HUES6 (cell line): ENCODE data around the gene UBE2F.
"Not testable (repeated sequence)": the region's sequence is repeated elsewhere in the genome, so short reads cannot be mapped to it uniquely, and the experiment has no call there.

Experiments used
- H3K27ac ChIP-seq: 2 replicates; pipeline ENCODE4 v1.7.0; 2013; ENCODE audit warnings: low read depth, mild to moderate bottlenecking, low read length, inconsistent platforms
- H3K27me3 ChIP-seq: 2 replicates; pipeline ENCODE4 v1.6.1; 2013; ENCODE audit warnings: low read length; ENCODE audit not compliant: control insufficient read depth, insufficient read depth
- H3K36me3 ChIP-seq: 2 replicates; pipeline ENCODE4 v1.6.1; 2013; ENCODE audit warnings: low read length; ENCODE audit not compliant: control insufficient read depth, insufficient read depth
- H3K4me1 ChIP-seq: 2 replicates; pipeline ENCODE4 v1.6.1; 2013; ENCODE audit warnings: low read length; ENCODE audit not compliant: control insufficient read depth, insufficient read depth
- H3K4me3 ChIP-seq: 2 replicates; pipeline ENCODE4 v1.5.1; 2013; ENCODE audit warnings: low read depth, low read length
- H3K9ac ChIP-seq: one replicate; pipeline ENCODE4 v1.6.1; 2013; ENCODE audit warnings: mild to moderate bottlenecking, low read length
- H3K9me3 ChIP-seq: 2 replicates; pipeline ENCODE4 v1.6.1; 2013; ENCODE audit warnings: low read depth, low read length; ENCODE audit not compliant: control insufficient read depth, insufficient read depth

UBE2F gene

DNA sequence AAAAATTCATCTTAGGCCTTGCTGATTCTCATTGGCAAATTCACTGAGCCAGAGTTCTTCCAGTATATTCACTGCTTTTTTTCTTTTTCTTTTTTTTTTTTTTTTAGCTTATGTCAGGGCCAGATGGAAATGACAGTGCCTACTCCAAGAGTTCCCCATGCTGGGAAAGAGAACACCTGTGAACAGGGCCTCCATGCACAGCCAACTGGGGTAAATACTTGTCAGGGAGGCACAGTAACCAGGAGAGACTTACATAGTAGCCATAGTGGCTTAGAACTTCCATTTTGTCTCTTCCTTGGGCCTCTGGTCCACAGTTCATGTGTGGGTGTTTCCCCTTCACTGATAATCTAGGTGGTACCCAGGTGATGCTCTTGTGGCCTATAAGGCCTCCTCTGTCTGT is 78.8 kb downstream of the UBE2F start:
- H3K4me1 ChIP-seq, result no peaks in the 10 kb centered on the region
- H3K27me3 ChIP-seq, result no peaks in the 10 kb centered on the region
- H3K9me3 ChIP-seq, result peaks cover 7% of the 10 kb centered on the region; the same call in 1 of the 2 replicates
- no peak overlapping the region for H3K27ac ChIP-seq
- no peak overlapping the region for H3K9ac ChIP-seq
- H3K4me3 ChIP-seq, result no peak overlapping the region
- H3K36me3 ChIP-seq, result peaks cover 48% of the 10 kb centered on the region

DNA sequence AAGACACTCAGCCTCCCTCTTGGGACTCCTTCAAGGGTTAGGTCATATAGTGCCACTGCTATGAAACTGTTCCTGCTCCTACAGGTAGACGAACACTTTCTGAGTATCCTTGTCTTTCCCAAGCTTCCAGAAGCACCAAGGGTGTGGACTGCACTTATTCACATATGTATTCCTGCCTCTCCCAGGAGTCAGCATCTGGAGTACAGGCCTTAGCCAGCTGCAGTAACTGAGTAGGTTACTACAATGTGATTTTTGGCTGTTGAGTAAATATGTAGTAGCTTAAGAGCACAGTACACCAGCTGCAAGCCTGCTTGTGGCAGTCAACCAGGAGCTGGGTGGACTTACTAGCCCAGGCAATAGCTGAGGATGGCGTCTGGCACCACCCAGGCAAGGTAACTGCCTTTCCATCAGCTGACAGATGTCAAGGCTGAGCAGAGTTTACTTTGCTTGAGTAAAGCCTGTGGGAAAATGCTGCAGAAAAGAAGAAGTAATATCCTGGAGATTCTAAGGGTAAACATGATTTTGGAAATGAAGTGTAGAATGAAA is 80.0 kb downstream of the UBE2F start:
- H3K9ac ChIP-seq, result no peak overlapping the region
- H3K27me3 ChIP-seq, result no peaks in the 10 kb centered on the region
- H3K4me3 ChIP-seq, result no peak overlapping the region
- H3K36me3 ChIP-seq, result peaks cover 36% of the 10 kb centered on the region
- no peak overlapping the region for H3K27ac ChIP-seq
- peaks cover 7% of the 10 kb centered on the region; the same call in 1 of the 2 replicates for H3K9me3 ChIP-seq
- H3K4me1 ChIP-seq, result no peaks in the 10 kb centered on the region

DNA sequence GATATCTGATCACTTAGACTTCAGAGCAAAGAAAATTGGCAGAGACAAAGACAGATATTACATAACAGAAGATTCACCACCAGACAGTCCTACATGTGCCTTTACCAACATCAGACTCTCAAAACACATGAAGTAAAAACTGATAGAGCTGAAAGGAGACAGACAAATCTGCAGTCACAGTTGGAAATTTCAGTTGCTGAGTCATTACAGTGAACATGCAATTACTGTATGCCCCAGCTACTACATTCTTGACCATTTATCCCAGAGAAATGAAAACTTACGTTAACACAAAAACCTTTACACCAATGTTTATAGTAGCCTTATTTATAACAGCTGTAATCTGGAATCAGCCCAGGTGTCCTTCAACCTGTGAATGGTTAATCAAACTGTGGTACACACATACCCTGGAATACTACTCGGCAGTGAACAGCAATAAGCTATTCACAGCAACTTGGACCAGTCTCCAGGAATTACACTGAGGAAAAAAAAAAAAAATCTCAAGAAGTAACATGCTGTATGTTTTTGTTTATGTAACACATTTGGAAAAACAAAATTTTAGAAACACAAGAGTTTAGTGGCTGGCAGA is 86.5 kb downstream of the UBE2F start:
- H3K27me3 ChIP-seq, result no peaks in the 10 kb centered on the region
- H3K4me1 ChIP-seq, result no peaks in the 10 kb centered on the region
- H3K9me3 ChIP-seq, result 0 out of 2 replicates have a peak, but pooled peaks cover 4% of the 10 kb centered on the region
- H3K4me3 ChIP-seq, result no peak overlapping the region
- no peaks in the 10 kb centered on the region for H3K36me3 ChIP-seq
- no peak overlapping the region for H3K27ac ChIP-seq
- H3K9ac ChIP-seq, result no peak overlapping the region

DNA sequence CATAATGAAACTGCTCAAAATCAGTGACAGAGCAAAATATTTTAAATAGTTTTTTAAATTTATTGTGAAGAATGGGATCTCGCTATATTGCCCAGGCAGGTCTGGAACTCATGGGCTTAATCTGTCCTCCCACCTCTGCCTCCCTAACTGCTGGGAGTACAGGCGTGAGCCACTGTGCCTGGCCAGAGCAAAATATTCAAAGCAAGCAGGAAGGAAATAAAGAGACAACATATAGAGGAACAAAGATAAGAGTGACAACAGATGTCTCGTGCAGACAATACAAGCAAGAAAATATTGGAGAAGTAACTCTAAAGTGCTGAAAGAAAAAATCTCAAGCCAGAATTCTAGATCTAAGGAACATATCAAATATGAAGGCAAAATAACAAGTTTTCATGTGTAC is 89.0 kb downstream of the UBE2F start:
- Histone ChIP-seq H3K27me3 (no peaks in the 10 kb centered on the region), H3K9ac (no peak overlapping the region), H3K4me1 (0 out of 2 replicates have a peak, but pooled peaks cover 6% of the 10 kb centered on the region), H3K36me3 (no peaks in the 10 kb centered on the region), H3K9me3 (no peaks in the 10 kb centered on the region), H3K27ac (no peak overlapping the region), H3K4me3 (no peak overlapping the region)

DNA sequence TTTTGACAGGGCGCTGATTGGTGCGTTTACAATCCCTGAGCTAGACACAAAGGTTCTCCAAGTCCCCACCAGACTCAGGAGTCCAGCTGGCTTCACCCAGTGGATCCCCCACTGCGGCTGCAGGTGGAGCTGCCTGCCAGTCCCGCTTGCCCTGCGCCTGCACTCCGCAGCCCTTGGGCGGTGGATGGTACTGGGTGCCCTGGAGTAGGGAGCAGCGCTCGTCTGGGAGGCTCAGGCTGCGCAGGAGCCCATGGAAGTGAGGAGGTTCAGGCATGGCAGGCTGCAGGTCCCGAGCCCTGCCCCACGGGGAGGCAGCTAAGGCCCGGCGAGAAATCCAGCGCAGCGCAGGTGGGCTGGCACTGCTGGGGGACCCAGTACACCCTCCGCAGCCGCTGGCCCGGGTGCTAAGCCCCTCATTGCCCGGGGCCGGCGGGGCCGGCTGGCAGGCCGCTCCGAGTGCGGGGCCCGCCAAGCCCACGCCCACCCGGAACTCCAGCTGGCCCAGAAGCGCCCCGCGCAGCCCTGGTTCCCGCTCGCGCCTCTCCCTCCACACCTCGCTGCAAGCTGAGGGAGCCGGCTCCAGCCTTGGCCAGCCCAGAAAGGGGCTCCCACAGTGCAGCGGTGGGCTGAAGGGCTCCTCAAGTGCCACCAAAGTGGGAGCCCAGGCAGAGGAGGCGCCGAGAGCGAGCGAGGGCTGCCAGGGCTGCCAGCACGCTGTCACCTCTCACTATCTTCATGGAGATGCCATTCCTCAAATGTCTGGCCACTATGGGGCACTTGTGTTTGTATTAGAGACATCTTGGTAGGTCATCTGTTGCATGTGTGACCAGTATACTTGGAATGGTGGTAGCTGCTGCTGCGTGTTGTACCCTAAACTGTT is 91.1 kb downstream of the UBE2F start:
- H3K27ac ChIP-seq, H3K27me3 ChIP-seq, H3K9me3 ChIP-seq, H3K4me3 ChIP-seq, H3K9ac ChIP-seq, H3K4me1 ChIP-seq, H3K36me3 ChIP-seq: not testable (repeated sequence)

DNA sequence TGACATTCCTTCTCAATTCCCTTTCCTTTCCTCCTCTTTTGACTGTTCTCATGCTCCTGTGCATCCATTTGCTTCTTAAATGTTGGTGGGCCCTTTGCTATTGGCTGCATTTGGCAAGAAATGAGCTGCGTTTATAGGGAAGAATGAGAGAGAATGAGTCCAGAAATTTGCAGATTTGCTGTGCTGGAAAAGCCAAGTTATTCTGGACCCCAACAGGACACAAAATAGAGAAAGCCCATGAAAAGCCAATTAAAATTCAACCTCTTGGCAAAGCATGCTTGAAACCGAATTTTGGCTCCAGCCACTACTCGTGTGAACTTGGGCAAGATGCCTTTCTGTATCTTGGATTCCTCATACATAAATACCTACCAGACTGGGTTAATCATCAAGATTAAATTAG is 92.7 kb downstream of the UBE2F start:
- Histone ChIP-seq H3K9ac (no peak overlapping the region), H3K4me3 (peak overlapping the region; percentile 96), H3K36me3 (peaks cover 6% of the 10 kb centered on the region), H3K4me1 (0 out of 2 replicates have a peak, but pooled peaks cover 6% of the 10 kb centered on the region), H3K9me3 (no peaks in the 10 kb centered on the region), H3K27me3 (no peaks in the 10 kb centered on the region), H3K27ac (no peak overlapping the region)

DNA sequence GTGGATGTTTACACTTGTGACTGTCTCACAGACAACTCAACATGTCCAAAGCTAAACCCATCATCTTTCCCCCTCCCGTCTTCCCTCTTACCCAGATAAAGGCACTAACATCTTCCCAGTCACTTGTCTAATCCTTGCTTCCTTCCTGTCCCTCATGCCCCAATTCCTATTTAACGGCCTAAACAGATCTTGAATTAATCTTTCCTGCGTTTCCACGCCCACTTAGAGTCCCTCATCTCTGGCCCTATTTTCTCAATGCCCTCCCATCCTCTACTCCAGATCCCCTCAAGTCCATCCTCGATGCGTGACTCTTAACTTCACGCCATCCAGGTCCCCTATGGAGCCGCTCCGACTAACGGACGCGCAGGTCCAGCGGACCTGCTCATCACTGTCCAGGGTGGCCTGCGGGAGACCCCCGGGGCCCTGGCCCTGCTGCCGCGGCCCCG is 93.3 kb downstream of the UBE2F start:
- peak overlapping the region; percentile 71 for H3K27ac ChIP-seq
- peak overlapping the region; percentile 90 for H3K9ac ChIP-seq
- H3K36me3 ChIP-seq, result peaks cover 12% of the 10 kb centered on the region
- H3K27me3 ChIP-seq, result no peaks in the 10 kb centered on the region
- peak overlapping the region; percentile 96 for H3K4me3 ChIP-seq
- no peaks in the 10 kb centered on the region for H3K9me3 ChIP-seq
- H3K4me1 ChIP-seq, result 0 out of 2 replicates have a peak, but pooled peaks cover 6% of the 10 kb centered on the region

DNA sequence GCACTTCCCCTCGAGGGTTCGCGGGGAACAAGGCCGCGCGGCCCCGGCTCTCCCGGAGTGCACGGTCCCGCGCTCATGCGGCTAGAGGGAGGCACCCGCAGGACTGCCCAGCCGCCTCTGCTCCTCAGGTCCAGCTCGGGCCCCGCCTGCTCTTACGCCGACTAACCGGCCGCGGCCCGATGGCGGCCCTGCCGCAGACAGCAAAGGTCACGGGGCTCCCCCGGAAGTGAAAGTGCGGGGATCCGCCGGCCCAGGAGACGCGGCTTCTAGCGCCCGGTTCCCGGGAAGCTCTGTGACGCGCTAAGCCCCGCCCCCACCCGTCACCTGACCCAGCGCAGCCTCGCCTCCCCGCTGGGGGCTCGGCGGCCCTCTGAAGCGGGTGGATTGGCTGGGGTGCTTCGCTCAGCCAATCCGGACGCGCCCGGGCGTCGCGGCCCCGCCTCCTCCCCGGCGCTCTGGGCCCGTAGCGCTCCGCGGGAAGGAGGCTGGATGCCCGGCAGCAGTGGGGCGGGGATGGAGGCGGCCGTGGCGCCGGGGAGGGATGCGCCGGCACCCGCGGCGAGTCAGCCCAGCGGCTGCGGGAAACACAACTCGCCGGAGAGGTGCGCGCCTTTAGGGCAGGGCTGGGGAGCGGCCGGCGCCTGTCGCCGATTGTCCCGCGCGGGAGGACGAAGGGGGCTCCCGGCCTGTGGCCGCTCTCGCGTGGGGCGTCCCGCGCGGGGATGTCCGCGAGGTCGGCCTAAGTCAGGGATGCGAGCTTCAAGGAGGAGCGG is 93.9 kb downstream of the UBE2F start, which contains the start of gene SCLY:
Gene SCLY (plus strand): TSS at position 460 of the 773 bp plus-strand sequence. CDS start 54 bp downstream, at position 514.
- Histone ChIP-seq H3K4me1 (0 out of 2 replicates have a peak, but pooled peaks cover 6% of the 10 kb centered on the region), H3K9ac (peak within 1 kb of the TSS; percentile 90), H3K27ac (peak within 1 kb of the TSS; percentile 76), H3K27me3 (no peaks in the 10 kb centered on the region), H3K9me3 (no peaks in the 10 kb centered on the region), H3K4me3 (peak within 1 kb of the TSS; percentile 96), H3K36me3 (peaks cover 16% of the 10 kb centered on the region)

DNA sequence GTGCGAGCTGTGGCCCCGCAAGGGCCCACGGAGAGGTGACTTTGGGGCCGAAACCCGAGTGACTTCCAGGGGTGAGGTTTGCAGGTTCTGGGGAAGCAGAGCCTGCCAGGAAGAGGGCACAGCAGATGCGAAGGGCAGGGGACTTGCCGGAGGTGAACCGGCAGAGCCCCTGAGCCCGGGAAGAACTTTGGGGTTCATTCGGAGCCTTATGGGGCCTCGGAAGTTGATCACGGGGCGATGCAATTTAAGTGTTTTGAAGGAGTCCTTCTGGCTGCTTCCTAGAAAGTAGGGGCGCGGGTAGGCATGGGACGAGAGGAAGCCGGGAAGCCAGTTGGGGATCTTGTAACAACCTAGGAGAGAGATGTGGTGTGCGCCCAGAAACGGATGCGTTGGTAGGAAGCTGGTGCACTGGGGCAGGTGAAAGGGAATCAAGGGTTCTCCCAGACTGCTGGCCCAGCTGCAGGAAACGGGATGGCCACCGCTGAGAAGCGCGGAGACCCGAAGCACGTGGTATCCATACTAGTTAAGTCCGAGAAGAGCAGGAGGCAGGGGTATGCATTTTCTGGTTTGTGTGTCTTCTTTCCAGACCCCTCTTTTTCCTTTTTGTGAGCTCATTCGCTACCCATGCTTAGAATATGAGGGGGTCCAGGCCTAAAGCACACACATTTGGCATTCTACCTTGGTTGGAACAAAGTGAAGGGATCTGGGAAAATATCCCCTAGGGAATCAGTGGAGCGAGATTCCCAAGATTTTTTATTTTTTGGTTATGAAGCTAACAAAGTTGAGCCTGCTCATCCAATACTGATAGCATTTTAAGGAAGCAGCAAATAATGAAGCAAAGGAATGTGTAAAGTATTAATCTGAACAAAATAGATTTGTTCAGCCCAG is 94.7 kb downstream of the UBE2F start:
- Histone ChIP-seq H3K4me3 (peak overlapping the region; percentile 96), H3K27me3 (no peaks in the 10 kb centered on the region), H3K9ac (peak overlapping the region; percentile 87), H3K27ac (peak overlapping the region; percentile 76; the same call in 1 of the 2 replicates), H3K36me3 (peaks cover 25% of the 10 kb centered on the region), H3K4me1 (0 out of 2 replicates have a peak, but pooled peaks cover 6% of the 10 kb centered on the region), H3K9me3 (no peaks in the 10 kb centered on the region)
